Stimulated activated CD8-positive, alpha-beta memory T cell treated with anti-CD3 and anti-CD28 coated beads, Interleukin-2, amount 100 ng/mL, for 1 hour (primary cell): ENCODE results near the gene CFAP73.
"Not testable (repeated sequence)": the region's sequence is repeated elsewhere in the genome, so short reads cannot be mapped to it uniquely, and the experiment has no call there.

ENCODE experiments used
- DNase-seq, 2 donors: peaks; one replicate each; pipeline ENCODE4 v3.0.0-alpha.2; 2020; ENCODE audit warnings: low read depth in 2 of 2

CFAP73 gene

GRCh38 chr12:113149361-113150150 is at the start of gene CFAP73:
Gene CFAP73 (plus strand): TSS chr12:113149724. CDS start chr12:113149858, 134 bp downstream.
- no peak for DNase-seq

GRCh38 chr12:113099764-113100163 is 49.8 kb upstream of the CFAP73 start:
- no peak for DNase-seq

- DNase-seq = no peak
Observed at GRCh38 chr12:113101751-113102150, 47.8 kb upstream of the CFAP73 start.

- no peak for DNase-seq
Observed at GRCh38 chr12:113102811-113103210, 46.7 kb upstream of the CFAP73 start.

GRCh38 chr12:113103756-113104450 is 45.6 kb upstream of the CFAP73 start:
- DNase-seq = no peak

- no peak for DNase-seq
Observed at GRCh38 chr12:113104953-113105510, 44.5 kb upstream of the CFAP73 start.

GRCh38 chr12:113105606-113106271 is 43.8 kb upstream of the CFAP73 start:
- DNase-seq = no peak

- no peak for DNase-seq
Observed at GRCh38 chr12:113106361-113106760, 43.2 kb upstream of the CFAP73 start.

GRCh38 chr12:113108308-113108707 is 41.2 kb upstream of the CFAP73 start:
- no peak for DNase-seq

GRCh38 chr12:113109360-113109759 is 40.2 kb upstream of the CFAP73 start:
- no peak for DNase-seq

GRCh38 chr12:113109872-113110599 is 39.5 kb upstream of the CFAP73 start:
- DNase-seq = no peak

GRCh38 chr12:113111247-113111646 is 38.3 kb upstream of the CFAP73 start:
- no peak for DNase-seq

- DNase-seq = no peak
Observed at GRCh38 chr12:113112043-113112899, 37.3 kb upstream of the CFAP73 start.

GRCh38 chr12:113113397-113113796 is 36.1 kb upstream of the CFAP73 start:
- DNase-seq = no peak

GRCh38 chr12:113114447-113115178 is 34.9 kb upstream of the CFAP73 start:
- no peak for DNase-seq

GRCh38 chr12:113115455-113116126 is 33.9 kb upstream of the CFAP73 start:
- no peak for DNase-seq

- DNase-seq = no peak
Observed at GRCh38 chr12:113116875-113117274, 32.6 kb upstream of the CFAP73 start.

GRCh38 chr12:113117684-113118083 is 31.8 kb upstream of the CFAP73 start:
- not testable (repeated sequence) for DNase-seq

- DNase-seq = no peak
Observed at GRCh38 chr12:113118142-113118541, 31.4 kb upstream of the CFAP73 start.
